Activated T-helper 1 cell treated with anti-CD3 and anti-CD28 coated beads, Interleukin-2, amount 50 U/mL, for 16 hours (primary cell): Measurements from ENCODE around the gene PTPRA.
A peak's percentile ranks its signal among the peaks of the same experiment; 100 is the strongest.
"Not testable (repeated sequence)": the region's sequence is repeated elsewhere in the genome, so short reads cannot be mapped to it uniquely, and the experiment has no call there.

ENCODE experiments used
- DNase-seq, 2 donors: peaks; one replicate each; pipeline ENCODE4 v3.0.0-alpha.2; 2020; ENCODE audit warnings: low read depth in 1 of 2, low spot score in 1 of 2

The PTPRA gene, protein sequence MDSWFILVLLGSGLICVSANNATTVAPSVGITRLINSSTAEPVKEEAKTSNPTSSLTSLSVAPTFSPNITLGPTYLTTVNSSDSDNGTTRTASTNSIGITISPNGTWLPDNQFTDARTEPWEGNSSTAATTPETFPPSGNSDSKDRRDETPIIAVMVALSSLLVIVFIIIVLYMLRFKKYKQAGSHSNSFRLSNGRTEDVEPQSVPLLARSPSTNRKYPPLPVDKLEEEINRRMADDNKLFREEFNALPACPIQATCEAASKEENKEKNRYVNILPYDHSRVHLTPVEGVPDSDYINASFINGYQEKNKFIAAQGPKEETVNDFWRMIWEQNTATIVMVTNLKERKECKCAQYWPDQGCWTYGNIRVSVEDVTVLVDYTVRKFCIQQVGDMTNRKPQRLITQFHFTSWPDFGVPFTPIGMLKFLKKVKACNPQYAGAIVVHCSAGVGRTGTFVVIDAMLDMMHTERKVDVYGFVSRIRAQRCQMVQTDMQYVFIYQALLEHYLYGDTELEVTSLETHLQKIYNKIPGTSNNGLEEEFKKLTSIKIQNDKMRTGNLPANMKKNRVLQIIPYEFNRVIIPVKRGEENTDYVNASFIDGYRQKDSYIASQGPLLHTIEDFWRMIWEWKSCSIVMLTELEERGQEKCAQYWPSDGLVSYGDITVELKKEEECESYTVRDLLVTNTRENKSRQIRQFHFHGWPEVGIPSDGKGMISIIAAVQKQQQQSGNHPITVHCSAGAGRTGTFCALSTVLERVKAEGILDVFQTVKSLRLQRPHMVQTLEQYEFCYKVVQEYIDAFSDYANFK

DNA sequence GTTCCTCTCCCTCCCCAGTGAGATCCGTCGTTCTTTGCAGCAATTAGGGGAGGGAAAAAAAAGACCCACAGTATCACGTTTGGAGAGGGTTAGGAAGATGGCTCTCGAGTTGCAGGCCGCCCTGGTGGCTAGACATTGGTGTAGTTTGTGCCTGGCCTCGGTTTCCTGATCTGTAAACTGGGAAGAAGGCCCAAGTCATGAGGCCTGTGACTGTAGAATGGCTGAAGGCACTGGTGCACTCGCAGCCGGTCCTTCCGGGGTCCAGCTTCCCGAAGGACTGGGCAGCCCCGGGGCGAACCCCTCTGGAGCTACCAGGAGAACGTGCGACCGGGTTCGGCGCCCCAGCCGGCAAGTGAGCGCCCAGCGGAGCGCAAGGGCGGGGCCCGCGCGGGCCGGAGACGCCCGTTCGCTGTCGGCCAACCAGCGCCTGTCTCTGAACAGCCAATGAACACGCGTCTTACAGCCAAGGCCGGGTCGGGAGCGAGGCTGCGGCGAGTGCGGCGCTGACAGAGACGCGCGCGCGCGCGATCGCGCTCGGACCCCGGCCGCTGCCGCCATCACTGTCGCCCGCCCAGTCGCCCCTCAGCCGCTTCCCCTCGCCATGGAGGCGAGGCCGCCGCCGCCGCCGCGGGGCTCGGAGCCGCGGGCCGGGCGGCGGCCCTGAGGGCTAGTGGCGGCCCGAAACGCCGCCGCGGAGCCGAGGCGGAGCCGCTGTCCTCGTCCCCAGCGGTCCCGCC, at the start of gene PTPRA:
TSS of gene PTPRA (plus strand) at position 472 of the 737 bp plus-strand sequence. CDS start 90,797 bp downstream, outside the sequence.
- DNase-seq = peak; percentile 75 to 83

DNA sequence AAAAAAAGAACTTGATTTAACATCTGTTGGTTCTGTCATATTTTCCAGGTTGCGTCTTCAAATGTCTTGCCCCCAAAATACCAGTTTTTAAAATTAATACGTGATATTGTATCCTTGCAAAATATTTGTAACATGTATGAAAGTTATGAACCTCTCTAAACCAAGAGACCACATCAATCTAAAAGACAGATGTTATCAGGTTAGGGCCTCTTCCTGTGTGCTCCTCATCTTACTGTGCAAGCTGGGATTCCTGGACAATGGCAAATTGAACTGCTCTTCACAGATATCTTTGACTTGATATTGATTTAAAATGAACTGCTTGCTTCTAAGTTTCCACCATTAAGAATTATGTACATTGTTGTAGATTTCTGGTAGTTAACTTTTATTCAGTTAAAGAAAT, 47.5 kb upstream of the PTPRA start:
- no peak for DNase-seq

DNA sequence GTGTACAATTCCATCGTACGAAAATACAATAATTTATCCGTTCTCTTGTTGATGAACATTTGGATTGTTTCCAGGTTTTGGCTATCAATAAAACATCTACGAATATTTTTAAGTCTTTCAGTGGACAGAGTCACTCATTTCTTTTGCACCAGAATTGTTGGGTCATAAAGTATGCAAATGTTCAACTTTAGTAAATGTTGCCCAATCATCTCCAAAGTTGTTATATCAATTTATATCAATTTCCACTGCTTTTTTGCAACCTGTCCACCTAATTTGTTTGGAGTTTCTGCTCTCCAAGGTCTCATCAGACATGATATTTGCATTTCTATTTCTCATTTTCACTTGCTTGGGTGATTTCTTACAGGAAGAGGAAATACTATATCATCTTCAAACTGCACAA, 46.6 kb upstream of the PTPRA start:
- no peak for DNase-seq

DNA sequence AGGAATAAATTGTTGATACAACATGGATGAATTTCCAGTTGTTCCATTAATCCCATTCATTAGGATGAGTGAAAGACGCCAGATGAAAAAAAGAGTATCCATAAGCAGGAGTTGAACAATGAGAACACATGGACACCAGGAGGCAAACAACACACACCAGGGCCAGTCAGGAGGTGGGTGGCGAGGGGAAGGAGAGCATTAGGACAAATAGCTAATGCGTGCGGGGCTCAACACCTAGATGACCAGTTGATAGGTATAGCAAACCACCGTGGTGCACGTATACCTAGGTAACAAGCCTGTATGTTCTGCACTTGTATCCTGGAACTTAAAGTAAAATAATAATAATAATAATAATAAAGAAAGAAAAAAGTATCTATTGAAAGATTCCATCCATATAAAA, 43.9 kb upstream of the PTPRA start:
- DNase-seq = no peak

DNA sequence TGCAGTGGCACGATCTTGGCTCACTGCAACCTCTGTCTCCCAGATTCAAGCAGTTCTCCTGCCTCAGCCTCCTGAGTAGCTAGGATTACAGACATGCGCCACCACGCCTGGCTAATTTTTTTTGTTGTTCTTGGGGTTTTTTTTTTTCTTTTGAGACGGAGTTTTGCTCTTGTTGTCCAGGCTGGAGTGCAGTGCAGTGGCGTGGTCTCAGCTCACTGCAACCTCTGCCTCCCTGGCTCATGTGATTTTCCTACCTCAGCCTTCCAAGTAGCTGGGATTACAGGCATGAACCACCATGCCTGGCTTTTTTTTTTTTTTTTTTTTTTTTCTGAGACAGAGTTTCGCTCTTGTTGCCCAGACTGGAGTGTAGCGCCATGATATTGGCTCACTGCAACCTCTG, 42.1 kb upstream of the PTPRA start:
- not testable (repeated sequence) for DNase-seq

DNA sequence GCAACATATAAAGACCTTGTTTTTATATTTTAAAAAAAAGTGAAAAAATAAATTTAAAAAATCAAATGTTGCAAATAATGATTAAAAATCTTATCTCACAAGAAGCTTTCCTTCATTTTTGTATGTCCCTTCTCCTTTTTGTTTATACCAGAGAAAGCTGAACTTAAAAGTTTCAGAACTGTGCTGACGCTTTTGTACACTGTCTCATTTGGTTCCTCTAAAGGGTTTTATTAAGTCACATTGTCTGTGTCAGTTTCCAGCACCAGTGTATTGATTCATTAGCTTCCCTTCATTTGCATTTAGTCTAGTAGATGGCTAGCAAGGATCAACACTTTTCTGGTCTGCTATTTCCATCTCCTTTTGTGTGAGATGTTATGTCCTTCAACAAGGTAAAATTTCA, 39.5 kb upstream of the PTPRA start:
- no peak for DNase-seq

DNA sequence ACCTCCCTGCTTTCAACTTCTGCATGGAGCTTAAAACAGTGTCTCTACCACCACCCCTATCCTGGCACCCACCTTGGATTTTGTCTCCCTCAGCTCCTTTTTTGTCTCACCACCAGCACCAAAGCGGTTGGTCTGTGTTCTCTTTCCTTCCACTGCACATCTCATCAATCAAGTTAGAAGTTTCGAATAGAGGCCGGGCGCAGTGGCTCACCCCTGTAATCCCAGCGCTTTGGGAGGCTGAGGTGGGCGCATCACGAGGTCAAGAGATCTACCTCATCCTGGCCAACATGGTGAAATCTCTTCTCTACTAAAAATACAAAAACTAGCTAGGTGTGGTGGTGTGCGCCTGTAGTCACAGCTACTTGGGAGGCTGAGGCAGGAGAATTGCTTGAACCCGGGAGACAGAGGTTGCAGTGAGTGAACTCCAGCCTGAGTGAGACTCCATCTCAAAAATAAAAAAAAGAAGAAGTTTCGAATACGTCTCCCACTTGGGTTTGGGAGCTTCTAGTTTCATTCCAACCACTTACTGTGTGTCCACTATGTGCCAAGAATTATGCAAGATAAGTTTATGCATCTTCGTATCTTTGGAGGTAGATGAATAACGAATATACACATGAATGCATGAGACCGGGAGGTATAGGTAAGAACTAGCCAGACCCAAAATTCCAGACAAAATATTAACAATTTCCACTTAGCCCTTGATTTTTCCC, 38.7 kb upstream of the PTPRA start:
- no peak for DNase-seq

DNA sequence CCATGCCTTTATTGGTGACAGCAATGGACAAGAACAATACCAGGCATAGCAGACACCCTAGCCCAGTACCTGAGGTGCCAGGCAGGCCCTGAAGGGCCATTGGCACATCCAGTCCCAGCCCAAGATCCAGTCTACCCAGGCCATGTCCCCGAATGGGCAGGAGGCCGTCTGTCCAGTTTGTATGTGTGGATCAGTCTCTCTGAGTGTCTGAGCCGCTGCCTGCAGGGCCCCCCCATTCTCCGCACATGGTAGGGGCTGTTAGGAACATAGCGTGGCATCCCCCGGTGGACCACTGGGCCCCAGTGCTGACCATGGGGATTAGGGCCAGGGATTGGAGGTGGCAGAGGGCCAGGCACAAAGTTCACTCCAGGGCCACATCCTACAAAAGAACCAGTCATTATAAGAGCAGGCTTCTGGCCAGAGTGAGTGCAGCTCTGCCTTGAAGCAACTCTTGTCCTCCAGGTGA, 37.9 kb upstream of the PTPRA start:
- DNase-seq = no peak

DNA sequence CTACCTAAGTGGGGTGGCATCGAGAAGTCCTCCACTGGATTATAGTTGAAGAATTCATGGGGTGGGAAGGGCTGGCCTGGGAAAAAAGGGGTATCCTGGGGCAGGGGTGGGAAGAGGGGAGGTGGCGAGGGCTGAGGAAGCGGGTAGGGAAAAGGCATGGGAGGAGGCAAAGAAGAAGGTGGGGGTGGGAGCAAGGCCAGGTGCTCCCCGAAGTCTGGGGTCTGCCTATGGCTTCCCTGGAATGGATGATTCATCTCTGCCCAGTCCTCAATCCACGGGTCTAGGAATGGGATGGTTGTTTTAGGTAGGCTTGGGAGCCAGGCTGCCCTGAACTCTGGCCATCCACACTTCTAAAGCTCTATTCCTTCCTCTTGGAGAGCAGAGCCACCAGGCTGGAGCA, 37.2 kb upstream of the PTPRA start:
- no peak for DNase-seq

DNA sequence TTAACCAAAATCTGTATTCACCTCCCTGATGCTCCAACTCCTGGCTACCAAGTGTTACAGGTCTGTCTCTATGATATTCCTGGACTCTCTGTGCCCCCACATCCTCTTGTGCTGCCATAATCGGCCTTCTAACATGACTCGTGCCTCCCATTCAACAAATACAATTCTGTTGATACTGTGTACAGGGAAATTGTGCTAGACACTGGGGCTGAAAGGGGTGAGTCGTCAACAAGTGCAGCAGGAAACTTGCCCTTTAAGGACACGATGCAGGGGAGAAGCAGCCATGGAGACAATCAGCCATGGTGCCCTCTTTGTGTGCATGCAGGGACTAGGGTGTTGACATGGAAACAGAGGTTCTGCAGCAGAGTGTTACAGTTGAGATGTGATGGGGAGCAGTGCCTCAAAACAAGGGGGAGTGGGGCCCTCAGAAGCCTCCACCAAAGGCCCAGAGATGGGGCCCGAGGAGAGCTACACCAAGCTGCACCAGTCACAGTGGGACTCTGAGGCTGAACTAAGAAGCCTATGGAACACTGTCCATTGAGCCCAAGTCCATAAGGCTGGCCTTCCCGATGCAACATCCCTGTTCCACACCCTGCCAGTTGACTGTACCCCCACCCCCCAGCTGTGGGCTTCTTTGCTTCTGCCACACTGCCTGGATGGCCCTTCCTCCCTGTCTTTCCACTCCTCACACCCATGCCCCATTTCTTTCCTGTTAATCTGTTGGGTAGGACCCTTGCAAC, 35.9 kb upstream of the PTPRA start:
- DNase-seq = no peak

DNA sequence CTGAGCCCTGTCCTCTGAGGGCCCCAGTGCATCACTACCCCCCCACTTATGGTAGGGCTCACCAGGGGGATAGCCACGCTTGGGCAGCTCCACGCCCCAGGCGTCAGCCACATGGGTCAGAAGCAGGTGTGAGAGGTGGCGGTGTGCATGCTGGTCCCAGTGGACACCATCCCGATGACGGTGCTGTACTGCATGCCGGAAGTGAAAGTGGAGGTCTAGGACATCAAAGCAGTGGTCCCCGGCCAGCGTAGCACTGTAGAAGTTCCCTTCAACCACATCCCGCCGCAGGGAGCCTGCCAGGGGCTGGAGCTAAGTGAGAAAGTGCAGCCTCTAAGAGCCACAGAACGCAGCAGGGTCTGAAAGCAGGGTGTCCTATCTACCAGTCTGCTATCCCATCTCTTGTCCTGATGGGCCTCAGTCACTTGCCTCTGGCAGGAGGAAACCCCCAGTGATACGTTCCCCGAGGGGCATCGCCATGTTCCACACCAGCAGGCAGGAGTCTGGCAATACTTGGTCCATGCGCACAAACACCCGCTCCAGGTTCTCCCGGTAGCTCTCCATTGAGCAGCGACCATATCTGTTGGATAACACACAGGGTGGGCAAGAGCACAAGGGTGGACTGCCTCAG, 35.0 kb upstream of the PTPRA start:
- DNase-seq = no peak

DNA sequence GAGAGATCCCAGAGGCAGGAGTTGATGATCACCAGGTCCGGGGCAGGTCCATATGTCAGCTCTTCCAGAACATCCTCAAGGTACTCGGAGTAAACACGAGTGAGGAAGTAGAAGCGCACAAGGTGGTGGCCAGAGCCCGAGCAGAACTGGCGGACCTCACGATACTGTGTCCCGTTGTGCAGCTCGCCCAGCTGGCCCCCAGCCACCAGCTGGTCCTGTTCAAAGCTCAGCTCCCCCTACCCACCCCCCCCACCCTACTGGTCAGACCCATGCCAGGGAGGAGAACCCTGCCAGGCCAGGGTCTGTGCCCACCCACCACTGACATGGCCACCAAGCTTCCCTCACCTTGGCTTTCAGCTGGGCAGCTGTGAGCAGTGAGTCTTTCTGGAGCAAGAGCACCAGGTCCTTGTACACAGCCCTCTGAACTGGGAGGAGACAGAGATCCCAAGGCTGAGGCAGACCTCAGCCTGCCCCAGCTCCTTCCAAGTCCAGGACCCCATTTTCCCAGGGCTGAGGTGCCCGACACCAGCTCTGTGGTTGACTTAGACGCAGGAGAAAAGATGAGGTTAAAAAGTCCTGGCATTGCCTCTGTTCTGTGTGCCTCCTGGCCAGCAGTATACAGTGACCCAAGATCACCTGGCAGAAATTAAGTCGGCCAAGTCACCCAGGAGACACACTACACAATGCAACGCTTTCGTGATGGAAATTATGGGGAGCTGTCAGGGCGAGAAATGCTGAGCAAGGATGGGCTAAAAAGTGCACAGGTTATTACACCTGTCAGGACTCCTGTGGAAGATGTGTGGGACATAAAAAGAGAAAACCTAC, 34.2 kb upstream of the PTPRA start:
- DNase-seq = no peak

DNA sequence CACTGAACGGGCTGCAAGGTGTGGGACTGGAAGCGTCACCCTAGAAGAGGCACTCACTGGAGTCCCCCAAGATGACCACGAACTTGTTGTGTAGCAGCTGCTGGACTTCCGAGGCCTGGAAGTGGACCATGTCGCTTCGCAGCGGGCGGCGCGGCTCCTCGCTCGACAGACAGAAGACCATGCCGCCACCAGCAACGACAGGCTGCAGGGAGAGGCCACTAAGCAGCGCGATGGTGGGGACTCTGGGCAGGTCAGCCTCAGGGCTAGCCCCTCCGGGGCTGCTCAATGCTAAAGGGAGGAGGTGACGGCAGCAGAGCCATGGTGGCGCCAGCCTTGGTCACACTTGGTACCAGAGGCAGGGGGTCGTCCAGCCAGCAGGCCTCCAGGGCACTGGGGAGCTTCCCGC, 33.5 kb upstream of the PTPRA start:
- no peak for DNase-seq

DNA sequence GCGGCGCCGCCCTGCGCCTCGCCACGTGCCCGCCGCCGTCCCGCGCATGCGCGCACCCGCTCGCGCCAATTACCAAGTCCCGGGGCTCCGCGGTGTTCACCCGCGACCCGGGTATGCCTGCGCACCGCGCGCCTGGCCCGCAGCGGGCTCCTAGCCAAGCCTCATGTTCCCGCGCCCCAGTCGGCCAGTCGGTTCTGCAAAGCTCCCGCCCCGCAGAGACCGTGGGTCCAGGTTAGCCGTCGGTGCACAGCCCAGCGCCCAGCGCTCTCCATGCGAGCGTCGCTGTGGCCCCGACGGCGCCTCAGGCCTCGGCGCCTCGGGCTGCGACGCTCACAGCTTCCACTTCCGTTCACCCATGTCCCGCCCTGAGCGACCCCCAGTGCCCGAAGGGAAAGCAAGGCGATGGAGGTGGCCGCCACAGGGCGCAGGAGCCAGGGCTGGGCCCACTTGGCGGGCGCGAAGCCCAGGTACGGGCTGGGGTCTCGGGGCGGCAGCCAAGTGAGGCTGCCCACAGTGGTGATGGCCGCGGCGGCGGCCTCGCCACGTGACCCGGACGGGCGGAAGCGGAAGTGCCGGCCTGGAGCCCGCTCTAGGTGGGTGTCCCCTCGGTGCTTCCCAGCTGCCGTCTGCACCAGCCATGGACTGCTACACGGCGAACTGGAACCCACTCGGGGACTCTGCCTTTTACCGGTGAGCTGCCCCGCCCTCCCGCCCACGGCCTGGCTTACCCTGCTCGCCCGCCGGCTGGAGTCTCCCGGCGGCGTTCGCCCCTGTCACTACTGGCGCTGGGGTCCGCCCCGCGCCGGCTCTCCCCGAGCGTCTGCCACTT, 32.9 kb upstream of the PTPRA start, which contains the start of the genes PCED1A and VPS16:
TSS of gene PCED1A (minus strand) at position 518 of the 829 bp plus-strand sequence. CDS start 743 bp downstream, outside the sequence.
TSS of gene VPS16 (plus strand) at position 608 of the 829 bp plus-strand sequence. CDS start at position 638, 30 bp downstream.
- peak; percentile 77 to 83 for DNase-seq

DNA sequence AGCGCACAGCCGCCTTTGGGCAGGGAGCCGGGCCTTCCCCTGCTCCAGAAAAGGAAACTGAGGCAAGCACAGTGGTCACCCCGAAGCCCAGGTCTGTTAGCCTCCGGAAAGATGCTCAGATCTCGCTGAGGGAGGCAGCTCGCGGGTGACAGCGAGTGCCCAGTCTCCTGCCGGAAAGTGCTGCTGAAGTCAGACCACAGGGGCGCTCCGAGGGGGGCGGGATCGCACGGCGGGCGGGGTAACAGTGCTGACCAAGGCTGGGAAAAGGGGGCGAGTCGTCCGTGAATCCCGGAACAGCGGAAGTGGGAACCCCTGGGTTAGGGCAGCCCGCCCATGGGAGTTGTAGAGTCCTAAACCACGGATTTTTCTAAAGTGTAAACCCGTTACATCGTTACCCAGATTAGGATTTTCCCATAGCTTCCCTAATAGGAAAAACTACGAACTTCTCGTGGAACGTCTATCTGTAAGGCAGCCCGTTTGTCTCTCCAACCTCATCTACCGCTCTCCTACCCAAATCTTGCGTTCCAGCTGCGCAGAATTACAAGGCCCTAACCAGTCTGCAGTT, 32.2 kb upstream of the PTPRA start:
- no peak for DNase-seq

DNA sequence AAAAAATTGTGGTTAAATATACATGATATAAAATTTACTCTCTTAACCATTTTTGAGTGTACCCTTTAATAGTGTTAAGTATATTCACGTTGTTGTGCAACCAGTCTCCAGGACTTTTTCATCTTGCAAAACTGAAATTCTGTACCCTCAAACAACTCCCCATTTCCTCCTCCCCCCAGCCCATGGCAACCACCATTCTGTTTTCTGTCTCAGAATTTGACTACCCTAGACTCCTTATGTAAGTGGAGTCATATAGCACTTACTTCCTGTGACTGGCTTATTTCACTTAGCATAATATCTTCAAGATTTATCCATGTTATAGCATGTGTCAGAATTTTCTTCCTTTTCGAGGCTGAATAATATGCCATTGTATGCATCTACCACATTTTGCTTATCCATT, 27.7 kb upstream of the PTPRA start:
- DNase-seq = no peak

DNA sequence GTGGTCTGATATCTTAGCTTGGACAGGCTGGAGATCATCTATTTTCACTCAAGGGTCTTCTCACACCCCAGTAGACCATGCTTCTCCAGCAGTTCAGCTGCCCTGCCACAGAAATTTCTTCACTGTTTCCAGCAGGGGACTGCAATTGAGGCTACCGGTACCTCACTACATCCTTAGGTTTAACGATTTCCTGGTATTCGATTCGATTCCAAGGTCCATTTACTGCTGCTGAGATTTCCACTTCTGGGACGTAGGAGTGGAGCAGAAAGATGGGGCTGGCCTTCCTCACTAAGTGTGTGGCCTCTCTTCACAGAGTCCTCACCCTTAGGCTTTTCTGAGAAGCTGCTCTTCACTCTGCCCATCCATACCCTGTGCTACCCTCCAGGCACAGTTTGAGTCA, 26.6 kb upstream of the PTPRA start:
- DNase-seq = no peak
